Measurements from ENCODE around the gene ZNF827. TPM values are rescaled to one million over a fixed set of nuclear protein-coding genes. Genes with fewer than 3 reads are reported as not detected.

Gene ZNF827
- total RNA-seq, 1 experiment from 2014 or later: 22.4 TPM

GRCh38 chr4:145791988-145792387 is 146.6 kb downstream of the ZNF827 start:
- Histone ChIP-seq H3F3A (ENCODE audit: insufficient read depth, low read depth) (no peaks in the 10 kb centered on the region), H3K4me1 (replicated peaks; ENCODE audit: insufficient read depth) (no peaks in the 10 kb centered on the region), H4K20me1 (ENCODE audit: insufficient read depth) (no peaks in the 10 kb centered on the region), H3K27ac (no peak overlapping the region), H3K9me3 (ENCODE audit: insufficient read depth, low read depth) (no peaks in the 10 kb centered on the region), H3K79me2 (ENCODE audit: low read depth) (no peaks in the 10 kb centered on the region), H3K27me3 (ENCODE audit: insufficient read depth, low read depth) (no peaks in the 10 kb centered on the region), H2AFZ (no peak overlapping the region), H3K9me2 (ENCODE audit: insufficient read depth) (no peaks in the 10 kb centered on the region), H3K4me3 (no peak overlapping the region), H3K36me3 (ENCODE audit: low read depth) (no peaks in the 10 kb centered on the region), H3K4me2 (no peak overlapping the region)
- no peak for TF ChIP-seq EZH2 (IDR thresholded peaks at IDR 0.05; ENCODE audit: low read depth)
- no peak for TF ChIP-seq CTCF (conservative IDR thresholded peaks at IDR 0.05)
- ChIA-PET POLR2A (ENCODE audit: unreplicated experiment) (no interaction called here), CTCF (no interaction called here)
- intact Hi-C loops (cut with micrococcal nuclease; ENCODE audit: unreplicated experiment): no loop called here
- no TSS peak for BruUV-seq (replicated peaks)
- no peak for DNase-seq

- Histone ChIP-seq H3K36me3 (ENCODE audit: low read depth) (no peaks in the 10 kb centered on the region), H3K4me3 (no peak overlapping the region), H3K9me3 (ENCODE audit: insufficient read depth, low read depth) (no peaks in the 10 kb centered on the region), H4K20me1 (ENCODE audit: insufficient read depth) (no peaks in the 10 kb centered on the region), H3K27me3 (ENCODE audit: insufficient read depth, low read depth) (no peaks in the 10 kb centered on the region), H3K4me2 (no peak overlapping the region), H3K9me2 (ENCODE audit: insufficient read depth) (no peaks in the 10 kb centered on the region), H3K27ac (no peak overlapping the region), H3K4me1 (replicated peaks; ENCODE audit: insufficient read depth) (no peaks in the 10 kb centered on the region), H2AFZ (no peak overlapping the region), H3K79me2 (ENCODE audit: low read depth) (no peaks in the 10 kb centered on the region), H3F3A (ENCODE audit: insufficient read depth, low read depth) (no peaks in the 10 kb centered on the region)
- TF ChIP-seq EZH2 (IDR thresholded peaks at IDR 0.05; ENCODE audit: low read depth) (no peak), CTCF (conservative IDR thresholded peaks at IDR 0.05) (no peak)
- ChIA-PET POLR2A (ENCODE audit: unreplicated experiment) (interaction anchor here (0.6 kb wide), 1 partner anchor 53 kb away, joined by 3 read pairs; no protein-coding TSS in a partner anchor), CTCF (no interaction called here)
- DNase-seq: peak in 1 of 2 experiments; percentile 52
- intact Hi-C loops (cut with micrococcal nuclease; ENCODE audit: unreplicated experiment): no loop called here
- BruUV-seq (replicated peaks): no TSS peak
Measured at GRCh38 chr4:145788755-145789154, 149.9 kb downstream of the ZNF827 start.

- Histone ChIP-seq H3K27ac (no peak overlapping the region), H3K9me3 (ENCODE audit: insufficient read depth, low read depth) (no peaks in the 10 kb centered on the region), H3K36me3 (ENCODE audit: low read depth) (no peaks in the 10 kb centered on the region), H3K79me2 (ENCODE audit: low read depth) (no peaks in the 10 kb centered on the region), H3K4me1 (replicated peaks; ENCODE audit: insufficient read depth) (no peaks in the 10 kb centered on the region), H2AFZ (no peak overlapping the region), H3F3A (ENCODE audit: insufficient read depth, low read depth) (no peaks in the 10 kb centered on the region), H3K9me2 (ENCODE audit: insufficient read depth) (no peaks in the 10 kb centered on the region), H3K4me3 (no peak overlapping the region), H3K27me3 (ENCODE audit: insufficient read depth, low read depth) (no peaks in the 10 kb centered on the region), H4K20me1 (ENCODE audit: insufficient read depth) (no peaks in the 10 kb centered on the region), H3K4me2 (no peak overlapping the region)
- DNase-seq: no peak
- TF ChIP-seq EZH2 (IDR thresholded peaks at IDR 0.05; ENCODE audit: low read depth) (no peak), CTCF (conservative IDR thresholded peaks at IDR 0.05) (no peak)
- no TSS peak for BruUV-seq (replicated peaks)
- intact Hi-C loops (cut with micrococcal nuclease; ENCODE audit: unreplicated experiment): no loop called here
- ChIA-PET CTCF (interaction anchor here (0.6 to 0.7 kb wide), 2 partner anchors 19 to 387 kb away, joined by 5 to 7 read pairs; no protein-coding TSS in a partner anchor), POLR2A (ENCODE audit: unreplicated experiment) (no interaction called here)
Measured at GRCh38 chr4:145786830-145787229, 151.8 kb downstream of the ZNF827 start.
